Measurements from ENCODE around the gene DPPA3.
"Not testable (repeated sequence)": the region's sequence is repeated elsewhere in the genome, so short reads cannot be mapped to it uniquely, and the experiment has no call there.

DNA sequence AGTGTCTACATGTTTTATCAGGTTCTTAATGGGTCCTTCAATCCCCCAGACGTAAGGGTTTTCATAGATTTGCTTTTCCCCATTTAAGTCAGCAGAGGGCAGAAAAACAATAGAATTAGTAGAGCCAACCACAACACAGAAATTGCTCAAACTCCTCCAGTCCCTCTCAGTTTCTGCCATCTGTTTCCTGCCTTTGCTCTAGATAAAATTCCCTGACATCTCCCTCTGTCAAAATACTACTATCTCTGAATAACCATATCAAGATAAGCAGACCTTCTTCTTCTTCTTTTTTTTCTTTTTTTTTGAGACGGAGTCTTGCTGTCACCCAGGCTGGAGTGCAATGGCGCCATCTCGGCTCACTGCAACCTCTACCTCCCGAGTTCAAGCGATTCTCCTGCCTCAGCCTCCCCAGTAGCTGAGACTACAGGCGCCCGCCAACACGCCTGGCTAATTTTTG lies 33.8 kb upstream of the DPPA3 start:
- not testable (repeated sequence) for TF ChIP-seq POLR2A, EP300 (IDR thresholded peaks at IDR 0.05)
- TF ChIP-seq, protein P1, sequence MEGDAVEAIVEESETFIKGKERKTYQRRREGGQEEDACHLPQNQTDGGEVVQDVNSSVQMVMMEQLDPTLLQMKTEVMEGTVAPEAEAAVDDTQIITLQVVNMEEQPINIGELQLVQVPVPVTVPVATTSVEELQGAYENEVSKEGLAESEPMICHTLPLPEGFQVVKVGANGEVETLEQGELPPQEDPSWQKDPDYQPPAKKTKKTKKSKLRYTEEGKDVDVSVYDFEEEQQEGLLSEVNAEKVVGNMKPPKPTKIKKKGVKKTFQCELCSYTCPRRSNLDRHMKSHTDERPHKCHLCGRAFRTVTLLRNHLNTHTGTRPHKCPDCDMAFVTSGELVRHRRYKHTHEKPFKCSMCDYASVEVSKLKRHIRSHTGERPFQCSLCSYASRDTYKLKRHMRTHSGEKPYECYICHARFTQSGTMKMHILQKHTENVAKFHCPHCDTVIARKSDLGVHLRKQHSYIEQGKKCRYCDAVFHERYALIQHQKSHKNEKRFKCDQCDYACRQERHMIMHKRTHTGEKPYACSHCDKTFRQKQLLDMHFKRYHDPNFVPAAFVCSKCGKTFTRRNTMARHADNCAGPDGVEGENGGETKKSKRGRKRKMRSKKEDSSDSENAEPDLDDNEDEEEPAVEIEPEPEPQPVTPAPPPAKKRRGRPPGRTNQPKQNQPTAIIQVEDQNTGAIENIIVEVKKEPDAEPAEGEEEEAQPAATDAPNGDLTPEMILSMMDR (IDR thresholded peaks at IDR 0.05): peak in 2 of 6 experiments; percentile 39 to 44

Data from upper lobe of left lung (tissue), 4 donors.